Measurements from ENCODE around the gene ADAM30. TPM values are rescaled to one million over a fixed set of nuclear protein-coding genes. Genes with fewer than 3 reads are reported as not detected.

Gene ADAM30
- total RNA-seq, 1 donor from 2014 or later = not detected

- DNase-seq (ENCODE audit: low read depth, low spot score) = no peak
Measured at GRCh38 chr1:119909890-119910596, 13.7 kb upstream of the ADAM30 start.

GRCh38 chr1:119908661-119909060, 12.3 kb upstream of the ADAM30 start:
- DNase-seq (ENCODE audit: low read depth, low spot score) = no peak

DNA sequence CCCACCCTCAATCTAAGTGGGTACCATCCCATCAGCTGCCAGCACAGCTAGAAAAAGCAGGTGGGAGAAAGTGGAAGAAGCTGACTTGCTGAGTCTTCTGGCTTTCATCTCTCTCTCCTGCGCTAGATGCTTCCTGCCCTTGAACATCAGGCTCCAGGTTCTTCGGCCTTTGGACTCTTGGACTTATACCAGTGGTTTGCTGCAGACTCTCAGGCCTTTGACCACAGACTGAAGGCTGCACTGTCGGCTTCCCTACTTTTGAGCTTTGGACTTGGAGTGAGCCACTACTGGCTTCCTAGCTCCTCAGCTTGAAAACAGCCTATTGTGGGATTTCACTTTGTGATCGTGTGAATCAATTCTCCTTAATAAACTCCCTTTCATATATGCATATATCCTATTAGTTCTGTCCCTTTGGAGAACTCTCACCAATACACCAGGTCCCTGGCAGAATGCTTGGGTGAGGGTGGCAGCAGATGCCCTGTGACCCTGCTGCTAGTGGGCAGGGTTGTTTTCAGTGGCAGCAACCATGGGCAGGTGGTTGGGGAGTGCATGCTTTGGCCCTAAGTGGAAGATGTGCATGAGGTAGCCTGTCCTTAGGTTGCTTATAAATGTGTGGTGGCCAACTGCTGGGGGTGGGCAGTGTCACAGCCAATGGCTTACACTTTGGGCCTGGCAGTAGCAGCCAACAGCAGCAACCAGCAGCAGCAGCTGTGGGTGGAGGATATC, 10.8 kb upstream of the ADAM30 start:
- no peak for DNase-seq (ENCODE audit: low read depth, low spot score)

DNA sequence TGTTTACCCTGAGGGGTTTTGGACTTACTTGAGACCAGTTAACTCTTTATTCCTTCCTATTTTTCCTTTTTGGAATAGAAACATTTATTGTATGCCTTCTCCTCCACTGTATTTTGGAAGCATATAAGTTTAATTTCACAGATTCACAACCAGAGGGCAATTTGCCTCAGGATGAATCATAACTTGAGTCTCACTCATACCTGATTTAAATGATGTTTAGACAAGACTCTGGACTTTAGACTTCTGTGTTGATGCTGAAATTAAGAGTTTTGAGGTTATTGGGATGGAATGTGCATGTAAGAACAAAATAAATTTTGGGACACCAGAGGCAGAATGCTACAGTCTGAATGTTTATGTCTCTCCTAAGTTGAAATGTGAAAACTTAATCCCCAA, 7.1 kb upstream of the ADAM30 start:
- no peak for DNase-seq (ENCODE audit: low read depth, low spot score)

- DNase-seq (ENCODE audit: low read depth, low spot score) = no peak
Measured at GRCh38 chr1:119902775-119903442, 6.6 kb upstream of the ADAM30 start.

- DNase-seq (ENCODE audit: low read depth, low spot score) = no peak
Measured at GRCh38 chr1:119898981-119899720, 2.8 kb upstream of the ADAM30 start.

DNA sequence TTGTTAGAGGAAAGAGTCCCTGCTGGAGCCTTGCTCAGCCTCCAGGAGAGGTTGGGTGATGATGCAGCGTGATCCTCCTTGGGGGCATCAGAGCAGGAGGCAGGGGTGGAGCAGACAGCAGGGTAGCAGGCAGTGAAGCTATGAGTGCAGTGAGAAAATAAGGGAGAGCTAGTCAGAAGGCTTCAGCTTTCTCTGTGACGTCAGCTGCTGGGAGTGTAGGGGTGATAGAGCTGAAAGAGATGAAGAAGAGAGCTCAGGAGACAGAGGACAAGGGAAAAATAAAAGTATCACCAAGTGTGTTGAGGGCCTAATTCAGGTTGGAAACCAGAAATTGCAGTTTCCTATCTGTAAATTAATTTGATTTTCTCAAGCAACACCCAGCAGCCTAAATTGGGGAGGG, 2.2 kb upstream of the ADAM30 start:
- DNase-seq (ENCODE audit: low read depth, low spot score) = no peak

- DNase-seq (ENCODE audit: low read depth, low spot score) = no peak
Measured at GRCh38 chr1:119895102-119895501, 1.2 kb downstream of the ADAM30 start.

GRCh38 chr1:119893827-119894700, 2.3 kb downstream of the ADAM30 start:
- DNase-seq (ENCODE audit: low read depth, low spot score) = no peak

DNA sequence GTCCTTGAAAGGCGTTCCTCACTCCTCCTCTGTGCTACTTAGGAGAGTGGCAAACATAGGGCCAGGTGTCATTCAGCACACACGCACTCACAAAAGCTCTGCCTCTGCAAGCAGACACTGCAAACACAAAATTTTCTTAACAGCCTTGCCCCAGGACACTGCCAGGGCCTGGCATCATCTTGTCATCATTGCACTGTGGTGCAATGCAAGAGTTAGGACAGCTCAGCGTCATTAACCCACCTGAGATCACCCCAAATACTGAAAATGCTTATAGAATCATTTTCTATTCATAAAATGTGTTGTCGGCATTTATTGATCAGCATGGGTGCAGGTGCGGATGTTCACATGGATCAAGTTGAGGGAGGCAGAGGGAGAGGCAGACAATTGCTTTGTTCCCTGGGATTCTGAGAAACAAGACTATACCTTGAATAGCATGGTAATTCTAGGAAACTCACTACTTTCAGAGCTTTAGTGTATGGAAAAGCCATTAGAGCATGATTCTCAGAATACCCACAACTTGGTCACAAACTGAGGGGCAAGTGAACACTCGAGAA, 3.0 kb downstream of the ADAM30 start:
- no peak for DNase-seq (ENCODE audit: low read depth, low spot score)

GRCh38 chr1:119891386-119891785, 4.9 kb downstream of the ADAM30 start:
- no peak for DNase-seq (ENCODE audit: low read depth, low spot score)

DNA sequence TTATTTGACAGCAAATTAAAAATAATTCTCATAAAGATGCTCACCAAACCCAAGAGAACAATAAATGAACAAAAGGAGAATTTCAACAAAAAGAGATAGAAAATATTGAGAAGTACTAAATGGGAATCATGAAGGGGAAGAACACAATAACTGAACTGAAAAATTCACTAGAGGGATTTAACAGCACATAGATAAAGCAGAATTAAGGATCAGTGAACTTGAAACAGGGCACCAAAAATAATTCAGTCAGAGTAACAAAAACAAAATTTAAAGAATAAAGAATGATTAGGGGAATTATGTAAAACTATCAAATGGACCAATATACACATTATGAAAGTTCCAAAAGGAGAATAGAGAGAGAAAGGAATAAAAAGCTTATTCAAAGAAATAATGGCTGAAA, 7.8 kb downstream of the ADAM30 start:
- DNase-seq (ENCODE audit: low read depth, low spot score) = no peak

DNA sequence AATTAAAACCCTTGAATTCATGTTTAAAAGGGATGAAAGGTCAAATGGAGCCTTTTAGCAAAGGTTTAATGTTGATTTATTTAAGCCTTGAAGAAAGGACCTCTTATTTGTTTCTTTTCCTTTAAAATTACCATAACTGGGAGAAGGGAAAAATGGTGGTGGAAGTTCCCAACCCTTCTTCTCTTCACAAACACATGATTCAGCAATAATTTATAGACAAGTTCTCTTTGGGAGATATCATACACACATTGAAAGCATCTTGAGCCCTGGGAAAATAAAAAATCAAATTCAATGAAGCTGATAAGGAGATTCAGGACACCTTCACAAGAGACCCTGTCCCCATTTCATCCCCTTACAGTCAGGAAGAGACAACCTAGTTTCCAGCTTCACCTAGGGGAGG, 8.9 kb downstream of the ADAM30 start:
- no peak for DNase-seq (ENCODE audit: low read depth, low spot score)

- DNase-seq (ENCODE audit: low read depth, low spot score) = peak; percentile 4
Measured at GRCh38 chr1:119885903-119886783, 10.2 kb downstream of the ADAM30 start.

- no peak for DNase-seq (ENCODE audit: low read depth, low spot score)
Measured at GRCh38 chr1:119884711-119885110, 11.6 kb downstream of the ADAM30 start.

GRCh38 chr1:119883826-119884225, 12.5 kb downstream of the ADAM30 start:
- no peak for DNase-seq (ENCODE audit: low read depth, low spot score)

DNA sequence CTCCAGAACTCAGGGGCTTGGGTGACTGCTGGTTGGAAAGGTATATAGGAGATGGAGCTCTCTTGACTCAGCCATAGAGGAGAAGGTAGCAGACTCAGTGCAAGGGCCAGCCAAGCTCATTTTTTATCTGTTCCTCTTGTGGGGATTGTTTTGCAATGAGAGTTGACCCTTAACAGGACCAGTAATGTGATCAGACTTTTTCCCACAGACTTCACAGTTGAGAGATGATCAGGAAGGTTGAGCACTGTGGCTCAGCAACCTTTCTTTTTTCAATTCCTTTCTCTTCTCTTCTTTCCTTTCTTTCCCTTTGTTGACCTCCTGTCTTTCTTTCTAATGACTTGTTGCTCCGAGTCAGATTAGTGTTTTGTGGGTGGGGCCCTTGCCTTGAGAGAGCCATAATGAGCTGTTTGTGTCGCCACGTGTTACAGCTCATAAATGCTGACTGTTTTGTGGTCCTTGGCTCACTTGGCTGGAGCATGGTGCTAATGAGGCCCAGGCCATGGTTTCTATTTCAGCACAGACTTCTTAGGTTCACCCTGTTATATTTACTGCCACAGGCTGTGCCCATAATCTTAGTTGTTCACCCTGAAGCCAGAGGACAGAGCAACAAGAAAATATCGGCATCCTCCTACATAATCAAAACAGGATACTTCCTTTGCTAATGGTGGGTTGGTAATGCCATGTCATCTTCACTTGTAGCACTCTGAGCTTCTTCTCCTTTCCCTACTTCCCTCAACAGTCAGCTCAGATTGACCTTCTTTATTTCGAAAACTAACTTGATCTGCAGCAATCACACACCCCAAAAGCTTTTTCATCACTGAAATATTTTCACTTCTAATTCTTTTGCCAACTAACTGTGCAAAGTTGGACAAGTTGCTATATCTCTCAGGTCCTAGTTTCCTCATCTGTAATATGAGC, 13.9 kb downstream of the ADAM30 start:
- DNase-seq (ENCODE audit: low read depth, low spot score) = no peak
